Skin epidermis (tissue), 12 donors: ENCODE data around the gene ARHGDIG.

Source experiments
- H3K27ac ChIP-seq, 21 experiments: fragments of 200-600 bp; sonication (generic) in 11 of 21; one replicate each; pipeline ENCODE4 v1.5.0; 2020; ENCODE audit warnings: mild to moderate bottlenecking in 3 of 21, inconsistent platforms in 2 of 21, moderate library complexity in 2 of 21
- H3K4me3 ChIP-seq, 7 experiments: fragments of 200-600 bp; sonication (generic) in 2 of 7; one replicate each; pipeline ENCODE4 v1.5.0; 2020; ENCODE audit warnings: inconsistent platforms in 2 of 7, mild to moderate bottlenecking in 2 of 7, moderate library complexity in 1 of 7

The ARHGDIG gene

GRCh38 chr16:276426-277077, 3.8 kb upstream of the ARHGDIG start:
- Histone ChIP-seq H3K4me3 (no peak overlapping the region), H3K27ac (no peak overlapping the region)

- Histone ChIP-seq H3K4me3 (no peak overlapping the region), H3K27ac (no peak overlapping the region)
Measured at GRCh38 chr16:278863-279366, 1.5 kb upstream of the ARHGDIG start.

DNA sequence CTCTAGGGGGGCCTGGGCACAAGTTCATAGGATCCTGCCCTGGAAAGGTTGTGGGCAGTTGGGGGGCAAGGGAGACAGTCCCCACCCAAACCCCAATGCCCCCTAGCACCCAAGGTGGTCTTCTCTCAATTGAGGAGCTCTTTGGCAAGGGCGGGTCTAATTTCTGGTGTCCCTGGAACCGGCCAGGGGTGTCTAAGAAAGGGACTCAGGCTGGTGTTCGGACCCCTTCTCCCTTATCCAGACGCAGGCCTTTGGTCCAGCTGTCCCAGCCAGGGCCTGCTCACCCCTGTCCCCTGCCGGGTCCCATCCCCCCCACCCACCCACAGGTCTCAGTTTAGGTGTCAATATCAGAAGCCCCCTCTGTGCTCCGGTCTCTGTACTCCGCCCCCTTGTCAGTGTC, 860 bp upstream of the ARHGDIG start:
- no peak overlapping the region for H3K4me3 ChIP-seq
- H3K27ac ChIP-seq = no peak overlapping the region

- Histone ChIP-seq H3K4me3 (no peak overlapping the region), H3K27ac (no peak overlapping the region)
Measured at GRCh38 chr16:280005-280460, 358 bp upstream of the ARHGDIG start.

GRCh38 chr16:280991-281659, 734 bp downstream of the ARHGDIG start:
- peak overlapping the region in 1 of 7 experiments; percentile 27 for H3K4me3 ChIP-seq
- peak overlapping the region in 2 of 21 experiments; percentile 55 to 62 for H3K27ac ChIP-seq

DNA sequence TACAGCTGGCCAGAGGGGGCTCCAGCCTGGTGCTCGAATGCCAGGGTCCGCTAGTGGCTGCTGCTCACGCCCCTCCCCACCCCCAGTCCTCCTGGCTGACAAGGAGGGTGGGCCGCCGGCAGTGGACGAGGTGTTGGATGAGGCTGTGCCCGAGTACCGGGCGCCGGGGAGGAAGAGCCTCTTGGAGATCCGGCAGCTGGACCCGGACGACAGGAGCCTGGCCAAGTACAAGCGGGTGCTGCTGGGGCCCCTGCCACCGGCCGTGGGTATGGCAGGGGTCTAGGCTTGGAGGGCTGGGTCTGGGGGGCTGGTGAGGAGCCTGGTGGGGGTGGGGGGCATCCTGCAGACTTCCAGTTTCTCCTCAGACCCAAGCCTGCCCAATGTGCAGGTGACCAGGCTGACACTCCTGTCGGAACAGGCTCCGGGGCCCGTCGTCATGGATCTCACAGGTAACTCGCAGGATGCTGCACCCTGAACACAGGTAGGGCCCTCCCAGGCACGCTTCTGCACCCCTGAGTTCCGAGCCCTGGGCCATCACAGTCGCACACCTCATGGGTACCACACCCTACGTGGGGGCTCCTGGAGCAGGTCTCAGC, 1.4 kb downstream of the ARHGDIG start:
- Histone ChIP-seq H3K4me3 (no peak overlapping the region), H3K27ac (no peak overlapping the region)

GRCh38 chr16:282491-282890, 2.1 kb downstream of the ARHGDIG start:
- no peak overlapping the region for H3K27ac ChIP-seq

GRCh38 chr16:283033-283805, 2.8 kb downstream of the ARHGDIG start, which contains the start of gene PDIA2:
Gene PDIA2, plus strand, starts transcription at chr16:283164. Its CDS starts 6 bp downstream, at chr16:283170.
- Histone ChIP-seq H3K4me3 (no peak within 1 kb of the TSS), H3K27ac (no peak within 1 kb of the TSS)

More at GRCh38 chr16:282491-282890, 2.1 kb downstream of the ARHGDIG start:
- no peak overlapping the region for H3K4me3 ChIP-seq

GRCh38 chr16:284204-285120, 4.1 kb downstream of the ARHGDIG start:
- Histone ChIP-seq H3K27ac (no peak overlapping the region), H3K4me3 (no peak overlapping the region)

DNA sequence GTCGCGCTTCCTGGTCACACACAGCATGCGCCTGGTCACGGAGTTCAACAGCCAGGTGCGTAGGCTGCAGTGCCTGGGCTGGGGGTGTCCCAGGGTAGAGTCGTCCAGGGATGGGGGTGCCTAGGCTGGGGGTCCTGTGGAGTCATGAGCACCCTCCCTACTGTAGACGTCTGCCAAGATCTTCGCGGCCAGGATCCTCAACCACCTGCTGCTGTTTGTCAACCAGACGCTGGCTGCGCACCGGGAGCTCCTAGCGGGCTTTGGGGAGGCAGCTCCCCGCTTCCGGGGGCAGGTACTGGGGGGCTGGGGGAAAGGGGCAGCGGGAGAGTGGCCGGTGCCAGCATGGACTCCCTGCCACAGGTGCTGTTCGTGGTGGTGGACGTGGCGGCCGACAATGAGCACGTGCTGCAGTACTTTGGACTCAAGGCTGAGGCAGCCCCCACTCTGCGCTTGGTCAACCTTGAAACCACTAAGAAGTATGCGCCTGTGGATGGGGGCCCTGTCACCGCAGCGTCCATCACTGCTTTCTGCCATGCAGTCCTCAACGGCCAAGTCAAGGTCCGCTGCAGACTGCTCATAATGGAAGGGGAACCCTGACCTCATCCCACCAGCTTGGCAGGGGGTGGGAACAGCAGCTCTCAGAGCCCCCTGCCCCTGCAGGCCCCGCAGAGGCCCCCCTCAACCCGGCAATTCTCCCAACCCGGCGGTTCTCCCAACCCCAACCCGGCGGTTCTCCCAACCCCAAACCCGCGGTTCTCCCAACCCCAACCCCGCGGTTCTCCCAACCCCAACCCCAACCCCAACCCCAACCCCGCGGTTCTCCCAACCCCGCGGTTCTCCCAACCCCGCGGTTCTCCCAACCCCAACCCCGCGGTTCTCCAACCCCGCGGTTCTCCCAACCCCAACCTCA, 5.0 kb downstream of the ARHGDIG start:
- H3K4me3 ChIP-seq = no peak overlapping the region

DNA sequence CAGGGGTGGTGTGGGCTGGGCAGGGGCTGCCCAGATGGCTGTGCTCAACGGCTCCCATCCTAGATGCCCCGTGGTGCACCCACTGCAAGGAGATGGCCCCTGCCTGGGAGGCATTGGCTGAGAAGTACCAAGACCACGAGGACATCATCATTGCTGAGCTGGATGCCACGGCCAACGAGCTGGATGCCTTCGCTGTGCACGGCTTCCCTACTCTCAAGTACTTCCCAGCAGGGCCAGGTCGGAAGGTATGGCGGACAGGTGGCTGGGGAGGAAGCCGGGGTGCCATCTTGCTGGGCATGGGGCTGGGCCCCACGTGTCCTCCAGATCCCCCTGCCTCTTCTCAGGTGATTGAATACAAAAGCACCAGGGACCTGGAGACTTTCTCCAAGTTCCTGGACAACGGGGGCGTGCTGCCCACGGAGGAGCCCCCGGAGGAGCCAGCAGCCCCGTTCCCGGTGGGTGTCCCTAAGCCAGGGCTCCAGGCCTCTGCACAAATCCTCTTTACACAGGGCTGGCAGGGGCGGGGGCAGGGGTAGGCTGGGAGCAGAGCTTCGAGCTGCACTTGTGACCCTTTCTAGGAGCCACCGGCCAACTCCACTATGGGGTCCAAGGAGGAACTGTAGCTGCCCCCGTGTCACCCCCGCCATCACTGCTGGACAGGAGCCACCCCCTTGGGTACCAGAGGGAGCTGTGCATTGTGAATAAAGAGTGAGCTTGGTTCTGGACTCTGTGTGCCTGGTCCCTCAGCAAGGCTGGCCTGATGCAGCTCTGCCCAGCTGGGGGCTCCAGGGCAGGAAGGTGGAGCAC, 6.3 kb downstream of the ARHGDIG start:
- Histone ChIP-seq H3K4me3 (no peak overlapping the region), H3K27ac (no peak overlapping the region)

More for the DNA sequence above, 5.0 kb downstream of the ARHGDIG start:
- H3K27ac ChIP-seq = no peak overlapping the region

DNA sequence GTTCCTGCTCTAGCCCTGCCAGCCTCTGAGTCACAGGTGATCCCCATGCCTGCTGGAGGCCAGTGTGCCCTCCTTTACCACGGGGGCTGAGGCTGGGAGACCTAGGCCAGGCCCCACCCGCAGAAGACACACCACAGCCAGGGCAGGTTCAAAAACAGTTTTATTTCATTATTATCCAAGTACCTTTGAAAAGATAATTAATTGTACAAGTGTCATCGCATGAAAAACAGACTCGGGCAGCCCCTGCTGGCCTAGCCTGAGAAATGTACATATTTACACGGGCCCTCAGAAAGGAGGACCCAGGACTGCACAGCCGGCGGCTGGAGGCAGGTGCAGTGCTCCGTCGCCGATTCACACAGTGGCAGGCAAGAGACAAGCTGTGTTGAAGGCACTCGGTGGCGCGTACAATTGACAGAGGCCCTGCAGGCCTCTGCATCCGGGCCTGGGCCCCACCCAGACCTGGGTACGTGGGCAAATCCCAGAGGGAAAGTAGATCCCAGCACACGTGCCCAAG, 7.0 kb downstream of the ARHGDIG start:
- H3K27ac ChIP-seq = no peak overlapping the region
- no peak overlapping the region for H3K4me3 ChIP-seq

- H3K27ac ChIP-seq = no peak overlapping the region
- H3K4me3 ChIP-seq = no peak overlapping the region
Measured at GRCh38 chr16:287981-288920, 7.9 kb downstream of the ARHGDIG start.

GRCh38 chr16:289395-289997, 9.1 kb downstream of the ARHGDIG start:
- Histone ChIP-seq H3K27ac (no peak overlapping the region), H3K4me3 (no peak overlapping the region)

DNA sequence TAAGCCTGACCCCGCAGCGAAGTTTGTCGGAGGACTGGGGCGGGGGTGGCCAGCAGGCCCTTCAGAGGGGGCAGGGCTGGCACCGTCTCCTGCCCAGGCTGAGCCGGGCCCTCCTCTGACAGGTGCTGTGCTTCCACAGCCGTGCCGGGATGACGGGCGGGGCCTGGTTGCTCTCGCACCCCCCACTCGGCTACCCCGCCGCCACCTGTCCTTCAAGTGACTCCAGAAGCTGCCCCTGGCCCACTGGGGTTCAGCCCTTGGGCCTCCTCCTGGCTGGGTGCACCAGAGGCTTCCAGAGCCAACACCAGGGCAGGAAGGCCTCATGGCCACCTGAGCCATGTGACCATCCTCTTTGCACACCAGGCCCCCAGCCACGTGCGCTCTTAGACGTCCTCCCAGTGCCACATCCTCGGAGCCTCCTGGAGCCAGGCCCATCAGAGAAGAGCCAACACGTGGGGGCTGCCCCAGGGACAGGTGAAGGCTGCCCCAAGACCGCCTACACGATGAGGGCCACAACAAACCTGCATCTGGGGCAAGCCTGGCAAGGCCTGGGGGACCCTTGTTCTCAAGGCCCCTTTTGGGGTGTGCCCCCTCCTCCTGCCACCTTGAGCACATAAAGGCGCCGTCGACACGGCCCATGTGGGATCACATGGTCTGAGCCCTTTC, 9.8 kb downstream of the ARHGDIG start:
- H3K27ac ChIP-seq = no peak overlapping the region
- no peak overlapping the region for H3K4me3 ChIP-seq
